Loucy (cell line): Measurements from ENCODE around the gene ATXN7L3.

ENCODE experiments used
- CTCF ChIP-seq: fragments of 200-600 bp; sonication (generic); conservative IDR thresholded peaks from 2 replicates; pipeline ENCODE4 v1.5.1; 2014; ENCODE audit warnings: mild to moderate bottlenecking, antibody characterized with exemption, low read length
- EZH2phosphoT487 ChIP-seq: fragments of 200-600 bp; IDR thresholded peaks from 2 replicates; pipeline ENCODE4 v1.6.1; 2018; ENCODE audit warnings: antibody characterized with exemption, mild to moderate bottlenecking, moderate library complexity, borderline replicate concordance

- no peak for TF ChIP-seq CTCF
- no peak for TF ChIP-seq EZH2phosphoT487
Measured at GRCh38 chr17:44202756-44203155, 3.1 kb upstream of the ATXN7L3 start.
